HG02588 (cell line): Measurements from ENCODE around the gene HS2ST1.
"Not testable (repeated sequence)": the region's sequence is repeated elsewhere in the genome, so short reads cannot be mapped to it uniquely, and the experiment has no call there.

Source experiments
- ATAC-seq: cut with Tn5 transposase; IDR thresholded peaks from one replicate; pipeline ENCODE4 v1.9.1; 2021; ENCODE audit warnings: mild to moderate bottlenecking, moderate library complexity; ENCODE audit not compliant: unreplicated experiment

Gene HS2ST1

DNA sequence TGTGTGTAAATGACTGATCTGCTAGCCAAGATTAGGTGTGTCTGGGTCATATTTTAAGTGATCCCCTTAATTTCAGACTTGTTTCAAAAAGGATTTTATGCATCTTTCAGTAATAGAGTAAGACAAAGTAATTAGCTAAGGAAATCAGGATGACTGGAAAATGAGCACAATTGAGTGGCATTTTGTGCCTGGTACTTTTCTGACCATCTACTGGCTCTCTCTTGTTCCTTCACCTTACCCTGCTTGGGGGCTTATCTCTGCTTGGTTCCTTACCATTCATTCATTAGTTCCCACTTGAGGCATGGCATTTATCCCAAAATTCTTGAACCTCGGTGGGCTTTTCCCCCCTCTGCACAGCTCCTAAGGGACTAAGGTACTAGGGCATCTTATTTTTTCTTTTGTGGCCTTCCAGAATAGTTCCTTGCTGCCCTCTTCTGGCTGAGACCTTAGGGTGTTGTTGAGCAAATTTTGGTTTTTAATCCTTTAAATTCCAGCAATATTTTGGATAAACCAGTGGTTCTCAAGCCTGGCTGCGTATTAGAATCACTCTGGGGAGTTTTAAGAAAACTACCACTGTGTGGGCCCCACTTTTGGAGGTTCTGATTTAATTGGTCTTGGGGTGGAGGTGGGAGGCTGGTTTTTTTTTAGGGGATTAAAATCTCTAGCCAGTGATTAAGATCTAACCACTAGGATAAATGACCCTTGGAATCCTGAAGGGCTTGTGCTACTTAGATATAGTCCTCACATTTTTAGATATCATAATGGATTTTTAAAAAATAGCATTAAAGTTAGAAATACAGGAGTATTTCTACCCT lies 50.8 kb downstream of the HS2ST1 start:
- no peak for ATAC-seq

DNA sequence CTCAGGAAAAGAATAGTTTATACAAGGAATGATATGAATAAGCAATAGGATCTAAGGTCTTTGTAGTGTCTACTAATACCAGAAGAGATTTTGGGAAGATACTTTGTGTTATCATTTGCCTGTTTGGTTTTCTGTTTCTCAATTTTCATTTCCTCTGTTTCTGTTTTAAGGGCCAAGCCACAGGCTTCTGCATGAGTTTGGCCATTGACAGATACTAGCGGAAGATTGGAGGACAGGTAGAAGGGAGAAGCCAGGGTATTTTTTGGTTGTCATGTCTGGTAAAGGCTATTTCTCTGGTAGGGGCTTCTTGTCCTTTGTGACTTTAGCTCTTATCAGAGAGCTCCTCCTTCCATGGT lies 51.4 kb downstream of the HS2ST1 start:
- peak; percentile 64 for ATAC-seq

DNA sequence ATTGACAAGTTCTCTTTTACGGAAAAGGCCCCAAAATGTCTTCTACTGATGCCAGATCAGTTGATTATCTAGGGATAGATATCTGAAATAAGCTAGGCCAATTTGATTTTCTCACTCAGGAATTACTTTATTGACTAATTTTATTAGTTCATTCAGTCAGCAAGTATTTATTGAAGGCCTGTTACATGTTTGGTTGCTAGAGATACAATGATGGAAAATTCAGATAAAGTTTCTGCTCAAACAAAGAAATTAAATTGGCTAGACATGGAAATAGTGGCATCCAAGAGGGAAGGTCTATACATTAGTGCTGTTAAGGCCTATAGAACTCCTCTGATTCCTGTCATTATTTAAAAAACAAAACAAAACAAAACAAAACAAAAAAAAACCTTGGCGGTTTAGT lies 56.5 kb downstream of the HS2ST1 start:
- ATAC-seq: no peak

DNA sequence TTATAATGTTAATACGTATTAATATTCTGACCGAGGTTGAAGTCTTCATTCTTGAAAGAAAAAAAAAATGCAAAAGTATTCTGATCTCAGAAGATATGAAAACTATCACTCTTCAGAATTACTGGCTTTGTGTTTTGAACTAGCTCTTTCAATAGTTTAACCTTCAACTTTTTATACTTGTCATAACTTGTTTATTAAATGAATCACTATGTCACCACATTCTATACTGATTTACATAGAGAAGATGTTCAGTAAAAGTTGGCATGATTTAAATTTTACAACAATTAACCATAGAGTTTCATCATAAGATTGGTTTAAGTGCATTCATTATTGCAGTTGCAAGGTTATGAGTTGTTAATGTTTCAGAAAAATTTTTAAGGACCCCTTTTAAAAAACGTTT lies 57.3 kb downstream of the HS2ST1 start:
- no peak for ATAC-seq

DNA sequence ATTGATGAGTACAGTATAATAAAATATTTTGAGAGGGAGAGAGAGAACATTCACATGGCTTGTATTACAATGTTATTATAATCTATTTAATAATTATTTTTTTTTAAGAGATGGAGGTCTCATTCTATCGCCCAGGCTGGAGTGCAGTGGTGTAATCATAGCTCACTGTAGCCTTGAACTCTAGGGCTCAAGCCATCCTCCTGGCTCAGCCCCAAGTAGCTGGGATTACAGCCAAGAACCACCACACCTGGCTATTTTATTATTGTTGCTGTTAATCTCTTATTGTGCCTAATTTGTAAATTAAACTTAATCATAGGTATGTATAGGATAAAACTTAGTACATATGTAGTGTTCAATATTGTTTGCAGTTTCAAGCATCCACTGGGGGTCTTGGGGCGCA lies 57.8 kb downstream of the HS2ST1 start:
- no peak for ATAC-seq

DNA sequence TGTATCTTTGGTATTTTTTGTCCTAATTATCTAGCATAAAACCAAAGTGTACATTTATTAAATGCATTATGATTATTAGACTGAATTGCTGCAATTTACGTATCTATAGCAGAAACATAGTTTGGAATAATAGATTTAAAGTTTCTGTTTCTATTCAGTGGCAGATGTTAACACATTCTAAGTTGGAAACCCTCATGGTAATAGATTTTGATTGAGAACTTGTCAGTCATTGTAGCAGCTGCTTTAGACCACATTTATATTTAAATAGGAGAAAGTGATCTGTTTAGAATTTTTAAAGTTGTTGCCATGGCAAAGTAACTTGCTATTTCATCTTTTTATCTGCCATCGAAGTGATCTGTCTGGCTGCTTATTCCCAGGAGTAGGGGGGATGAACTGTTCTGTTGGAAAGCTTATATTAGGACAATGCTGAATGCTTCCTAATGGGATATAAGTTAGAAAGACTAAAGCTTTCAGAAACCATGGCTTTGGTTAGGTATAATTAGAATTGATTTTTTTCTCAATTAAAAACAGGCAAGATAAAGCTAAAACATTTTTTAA lies 61.6 kb downstream of the HS2ST1 start:
- ATAC-seq: no peak

DNA sequence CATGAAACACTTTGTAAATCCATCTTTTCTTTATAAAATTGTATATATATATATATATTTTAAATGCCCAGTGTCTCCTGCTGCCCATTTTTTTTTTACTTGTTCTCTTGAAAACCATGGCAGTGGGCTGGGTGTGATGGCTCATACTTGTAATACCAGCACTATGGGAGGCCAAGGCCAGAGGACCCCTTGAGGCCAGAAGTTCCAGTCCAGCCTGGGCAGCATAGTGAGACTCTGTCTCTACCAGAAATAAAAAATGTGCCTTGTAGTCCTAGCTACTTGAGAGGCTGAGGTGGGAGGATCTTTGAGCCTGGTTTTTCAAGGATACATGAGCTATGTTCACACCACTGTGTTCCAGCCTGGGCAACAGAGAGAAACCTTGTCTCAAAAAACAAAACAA lies 62.2 kb downstream of the HS2ST1 start:
- ATAC-seq: no peak

DNA sequence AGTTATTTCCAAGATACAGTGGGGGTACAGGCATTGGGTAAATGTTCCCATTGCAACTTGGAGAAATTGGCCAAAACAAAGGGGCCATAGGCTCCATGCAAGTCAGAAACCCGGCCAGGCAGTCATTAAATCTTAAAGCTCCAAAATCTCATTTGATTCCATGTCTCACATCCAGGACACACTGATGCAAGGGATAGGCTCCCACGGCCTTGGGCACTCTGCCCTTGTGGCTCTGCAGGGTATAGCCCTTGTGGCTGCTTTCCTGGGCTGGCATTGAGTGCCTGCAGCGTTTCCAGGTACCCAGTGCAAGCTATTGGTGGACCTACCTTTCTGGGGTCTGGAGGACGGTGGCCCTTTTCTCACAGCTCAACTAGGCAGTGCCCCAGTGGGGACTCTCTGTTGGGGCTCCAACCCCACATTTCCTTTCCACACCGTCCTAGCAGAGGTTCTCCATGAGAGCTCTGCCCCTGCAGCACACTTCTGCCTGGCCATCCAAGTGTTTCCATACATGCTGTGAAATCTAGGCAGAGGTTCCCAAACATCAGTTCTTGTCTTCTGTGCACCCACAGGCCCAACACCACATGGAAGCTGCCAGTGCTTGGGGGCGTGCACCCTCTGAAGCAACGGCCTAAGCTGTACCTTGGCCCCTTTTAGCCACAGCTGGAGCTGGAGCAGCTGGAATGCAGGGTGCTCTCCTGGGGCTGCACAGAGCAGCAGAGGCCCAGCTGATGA lies 67.2 kb downstream of the HS2ST1 start:
- ATAC-seq: no peak

DNA sequence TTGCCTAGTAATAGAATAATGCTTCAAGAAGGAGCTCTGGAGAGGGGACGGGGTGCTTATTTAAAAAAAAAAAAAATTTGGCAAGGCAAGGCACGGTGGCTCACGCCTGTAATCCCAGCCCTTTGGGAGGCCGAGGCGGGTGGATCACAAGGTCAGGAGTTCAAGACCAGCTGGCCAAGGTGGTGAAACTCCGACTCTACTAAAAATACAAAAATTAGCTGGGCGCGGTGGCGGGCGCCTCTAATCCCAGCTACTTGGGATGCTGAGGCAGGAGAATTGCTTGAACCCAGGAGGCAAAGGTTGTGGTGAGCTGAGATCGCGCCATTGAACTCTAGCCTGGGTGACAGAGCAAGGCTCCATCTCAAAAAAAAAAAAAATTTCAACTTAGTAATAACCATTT lies 69.2 kb downstream of the HS2ST1 start:
- not testable (repeated sequence) for ATAC-seq

DNA sequence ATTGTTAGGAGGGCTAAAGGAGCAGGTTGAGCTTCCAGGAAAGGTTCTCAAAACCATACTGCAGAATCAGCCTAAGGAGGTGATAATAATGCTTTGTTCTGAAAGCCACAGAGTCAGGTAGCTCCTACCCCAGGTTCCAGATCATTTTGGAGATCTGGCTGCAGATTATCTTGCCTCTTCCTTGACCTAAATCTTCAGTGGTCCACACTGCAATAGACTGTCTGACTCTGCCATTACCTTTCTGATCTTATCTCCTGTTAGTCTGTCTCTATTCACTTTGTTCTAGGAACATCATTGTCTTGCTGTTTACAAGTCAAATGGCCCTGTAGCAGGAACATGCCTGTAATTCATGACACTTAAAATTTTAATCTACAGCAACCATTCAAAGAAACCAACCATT lies 73.0 kb downstream of the HS2ST1 start:
- ATAC-seq: no peak

DNA sequence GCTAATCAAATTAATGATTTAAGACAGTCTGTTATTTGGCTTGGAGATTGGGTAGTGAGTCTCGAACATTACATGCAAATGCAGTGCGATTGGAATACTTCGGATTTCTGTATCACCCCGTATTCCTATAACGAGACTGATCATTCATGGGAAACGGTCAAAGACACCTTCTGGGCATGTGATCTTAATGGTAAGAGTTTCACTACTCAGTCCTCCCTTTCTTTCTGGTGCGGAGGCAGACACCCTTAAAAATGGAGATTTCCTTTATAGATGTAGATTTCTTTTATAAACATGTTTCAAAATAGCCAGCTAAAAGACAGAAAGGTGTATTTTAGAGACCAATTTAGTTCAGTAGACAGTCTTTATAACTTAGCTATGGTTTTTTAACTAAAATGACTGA lies 74.4 kb downstream of the HS2ST1 start:
- no peak for ATAC-seq

DNA sequence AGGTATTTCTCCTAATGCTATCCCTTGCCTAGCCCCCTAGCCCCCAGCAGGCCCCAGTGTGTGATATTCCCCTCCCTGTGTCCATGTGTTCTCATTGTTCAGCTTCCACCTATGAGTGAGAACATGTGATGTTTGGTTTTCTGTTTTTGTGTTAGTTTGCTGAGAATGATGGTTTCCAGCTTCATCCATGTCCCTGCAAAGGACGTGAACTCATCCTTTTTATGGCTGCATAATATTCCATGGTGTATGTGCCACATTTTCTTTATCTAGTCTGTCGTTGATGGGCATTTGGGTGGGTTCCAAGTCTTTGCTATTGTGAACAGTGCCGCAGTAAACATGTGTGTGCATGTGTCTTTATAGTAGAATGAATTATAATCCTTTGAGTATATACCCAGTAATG lies 75.3 kb downstream of the HS2ST1 start:
- ATAC-seq: not testable (repeated sequence)

DNA sequence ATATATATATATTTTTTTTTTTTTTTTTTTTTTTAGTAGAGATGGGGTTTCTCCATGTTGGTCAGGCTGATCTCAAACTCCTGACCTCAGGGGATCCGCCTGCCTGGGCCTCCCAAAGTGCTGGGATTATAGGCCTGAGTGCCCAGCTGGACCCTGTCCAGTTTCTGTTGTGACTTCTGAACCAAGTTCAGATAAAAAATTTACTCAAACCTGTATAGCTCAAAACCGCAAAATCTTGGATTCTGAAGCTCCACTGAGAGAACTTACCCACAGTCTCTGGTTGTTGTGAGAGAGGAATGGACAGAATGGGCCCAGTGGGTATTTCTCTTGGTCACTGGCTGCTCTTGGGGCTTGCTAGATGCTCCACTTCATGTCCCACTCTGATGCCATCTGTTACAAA lies 76.4 kb downstream of the HS2ST1 start:
- ATAC-seq: no peak

DNA sequence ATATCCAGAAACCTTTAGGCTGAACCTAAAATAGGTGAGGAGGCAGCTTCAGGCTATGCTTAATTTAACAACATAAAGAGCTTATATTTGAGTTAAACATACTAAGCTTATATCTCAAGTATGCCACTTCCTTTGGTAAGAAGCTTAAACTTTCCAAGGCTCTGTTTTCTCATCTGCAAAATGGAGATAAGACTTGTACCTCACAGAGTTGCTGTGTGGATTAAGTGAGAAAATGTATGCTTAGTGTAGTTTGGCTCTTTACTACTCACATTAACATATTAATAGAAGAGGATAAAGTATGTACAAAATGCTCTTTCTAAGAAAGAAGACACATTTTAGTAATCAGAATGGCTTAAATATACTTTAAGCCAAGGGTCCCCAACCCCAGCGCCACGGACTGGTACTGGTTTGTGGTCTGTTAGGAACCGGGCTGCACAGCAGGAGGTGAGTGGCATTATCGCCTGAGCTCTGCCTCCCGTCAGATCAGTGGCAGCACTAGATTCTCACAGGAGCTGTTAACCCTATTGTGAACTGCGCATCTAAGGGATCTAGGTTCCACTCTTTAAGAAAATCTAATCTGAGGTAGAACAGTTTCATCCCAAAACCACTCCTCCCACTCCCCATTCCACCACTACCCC lies 77.2 kb downstream of the HS2ST1 start:
- no peak for ATAC-seq

DNA sequence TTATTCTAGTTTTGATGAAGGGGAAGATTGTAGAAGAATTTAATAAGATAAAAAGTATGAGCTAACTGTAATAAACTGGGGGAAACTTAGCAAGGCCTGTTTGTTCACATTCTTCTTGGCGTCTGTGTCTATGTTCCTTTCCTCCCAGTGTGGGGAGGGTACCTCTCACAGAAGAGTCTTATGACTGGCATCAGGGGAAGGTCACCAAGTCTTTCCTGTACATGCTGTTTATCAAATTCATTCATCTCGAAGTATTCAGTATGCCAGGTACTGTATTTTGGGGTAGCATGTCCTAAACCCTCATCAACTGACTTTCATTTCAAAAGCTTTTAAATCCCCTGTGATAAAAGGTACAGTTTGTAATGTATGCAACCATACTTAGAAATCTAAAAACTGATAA lies 78.4 kb downstream of the HS2ST1 start:
- no peak for ATAC-seq

DNA sequence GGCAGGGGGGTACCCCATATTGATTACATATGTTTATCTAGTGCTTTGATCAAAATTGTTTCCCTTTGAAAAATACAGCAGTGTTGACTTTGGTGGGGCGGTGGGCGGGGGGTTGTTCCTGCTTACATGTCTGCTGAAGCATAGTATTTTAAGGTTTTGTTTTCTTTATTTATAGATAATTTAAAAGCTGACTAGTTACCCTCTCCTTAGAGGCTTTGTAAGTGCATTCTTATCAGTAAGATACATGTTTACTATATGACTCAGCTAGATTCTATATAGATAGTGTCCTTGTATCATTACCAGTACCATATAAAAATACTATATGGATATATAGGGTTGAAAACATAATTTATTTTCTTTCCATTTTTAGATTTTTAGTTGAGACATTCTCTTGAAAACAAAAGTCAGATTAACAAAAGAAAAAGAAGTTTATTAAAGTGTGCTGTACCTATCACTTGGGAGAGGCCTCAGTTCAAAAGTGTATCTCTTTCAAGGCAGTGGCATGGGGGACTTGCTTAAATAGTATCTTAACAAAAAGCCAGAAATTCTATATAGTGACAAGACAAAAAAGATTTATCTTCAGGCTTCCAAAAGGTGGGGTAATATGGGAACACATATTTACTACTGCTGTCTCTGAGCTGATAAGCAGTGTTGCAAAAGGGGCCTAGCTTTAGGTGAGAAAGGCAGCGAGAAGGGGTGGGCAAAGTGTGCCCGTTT lies 79.0 kb downstream of the HS2ST1 start:
- ATAC-seq: no peak

DNA sequence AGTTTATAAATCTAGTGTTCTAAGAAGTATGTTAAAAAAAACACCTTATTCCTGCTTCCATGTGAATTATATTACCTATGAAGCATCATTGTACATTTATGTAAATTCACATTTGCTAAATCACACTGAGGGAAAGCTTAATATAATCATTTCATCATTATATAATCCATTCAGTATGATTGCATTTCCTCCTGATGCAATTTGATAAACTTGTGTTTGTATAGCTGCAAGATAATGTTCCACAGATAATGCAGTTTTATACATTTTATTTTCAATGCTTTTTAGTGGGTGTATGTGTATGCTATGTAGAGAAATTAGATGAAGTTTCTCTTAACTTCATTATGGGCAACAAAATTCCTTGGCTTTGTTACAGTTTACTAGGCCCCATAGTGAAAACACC lies 79.6 kb downstream of the HS2ST1 start:
- no peak for ATAC-seq

DNA sequence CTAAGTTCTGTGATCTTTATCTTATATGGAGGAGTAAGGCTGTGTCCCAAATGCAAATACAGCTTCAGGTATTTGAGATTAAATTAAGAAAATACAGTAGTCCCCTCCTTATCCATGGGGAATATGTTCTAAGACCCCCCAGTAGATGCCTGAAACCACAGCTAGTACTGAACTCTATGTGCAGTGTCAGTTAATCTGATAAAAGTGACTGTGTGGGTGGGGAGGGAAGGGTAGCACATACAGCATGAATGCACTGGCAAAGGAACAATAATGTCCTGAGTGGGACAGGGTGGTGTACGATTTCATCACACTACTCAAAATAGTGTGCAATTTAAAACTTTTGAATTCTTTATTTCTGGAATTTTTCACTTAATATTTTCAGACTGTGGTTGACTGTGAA lies 83.1 kb downstream of the HS2ST1 start:
- ATAC-seq: no peak

DNA sequence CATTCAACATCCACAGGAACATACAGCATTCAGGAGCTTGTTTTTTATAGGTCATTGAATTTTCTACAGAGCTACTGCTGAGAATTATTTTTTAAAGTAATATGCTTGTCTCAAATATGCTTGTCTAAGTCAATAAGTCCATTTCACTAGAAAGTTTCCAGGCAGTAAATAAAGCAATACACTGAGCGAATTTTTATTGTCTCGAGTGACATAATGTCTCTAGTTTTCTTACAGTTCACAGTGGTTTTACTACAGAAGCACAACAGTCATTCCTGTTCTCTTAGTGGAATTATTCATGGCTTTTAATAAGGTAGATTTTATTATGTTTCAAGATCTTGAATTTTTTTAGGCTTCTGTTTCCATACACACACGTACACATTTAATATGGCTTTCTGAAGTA lies 83.8 kb downstream of the HS2ST1 start:
- ATAC-seq: no peak

DNA sequence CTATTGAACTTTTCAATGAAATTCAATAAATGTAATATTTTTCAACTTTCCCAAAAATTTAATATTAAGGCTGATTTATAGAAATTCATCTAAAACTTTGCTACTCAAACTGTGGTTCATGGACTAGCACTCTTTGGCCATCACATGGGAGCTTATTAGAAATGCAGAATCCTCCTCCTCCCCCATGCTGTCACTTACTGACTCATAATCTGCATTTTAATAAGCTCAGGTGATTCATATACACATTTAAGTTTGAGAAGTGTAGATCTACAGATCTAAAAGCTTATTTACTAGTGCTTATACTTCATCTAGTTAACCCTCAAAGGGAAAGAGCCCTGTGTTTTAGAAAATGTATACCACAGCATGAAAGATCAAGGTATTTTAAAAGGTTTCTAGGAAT lies 84.3 kb downstream of the HS2ST1 start:
- no peak for ATAC-seq

DNA sequence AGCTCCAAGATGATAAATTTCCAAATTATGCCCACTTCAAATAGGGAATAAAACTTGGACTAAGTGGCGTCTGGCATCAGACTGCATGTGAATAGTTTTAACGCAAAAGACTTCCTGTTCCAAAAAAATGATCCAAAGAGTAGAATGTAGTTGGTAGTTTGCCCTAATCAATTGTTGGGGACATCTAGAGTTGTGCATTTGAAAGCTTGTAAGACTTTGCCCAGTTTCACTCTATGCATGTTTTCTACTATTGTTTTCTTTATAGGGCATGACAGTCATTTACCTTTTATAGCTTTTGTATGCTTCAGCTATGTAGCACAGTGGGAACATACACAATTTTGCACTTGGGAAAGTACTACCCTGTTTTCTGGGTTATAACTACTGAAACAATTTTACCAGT lies 86.0 kb downstream of the HS2ST1 start:
- ATAC-seq: no peak
